Fibroblast of the aortic adventitia (primary cell): Measurements from ENCODE around the gene ATP1B3. TPM values are rescaled to one million over a fixed set of nuclear protein-coding genes. Genes with fewer than 3 reads are reported as not detected.
"Not testable (repeated sequence)": the region's sequence is repeated elsewhere in the genome, so short reads cannot be mapped to it uniquely, and the experiment has no call there.

Source experiments
- DNase-seq: peaks from one replicate; pipeline ENCODE4 v3.0.0-alpha.2; 2010; ENCODE audit warnings: low read depth
- H3K4me3 ChIP-seq: 2 replicates; pipeline ENCODE4 v1.5.1; 2011; ENCODE audit warnings: low read depth, mild to moderate bottlenecking, control low read depth, low read length, moderate library complexity
- CTCF ChIP-seq: IDR thresholded peaks from 2 replicates; pipeline ENCODE4 v1.5.1; 2011; ENCODE audit warnings: mild to moderate bottlenecking, low read length, control low read depth, inconsistent platforms; ENCODE audit not compliant: insufficient read depth
- small RNA-seq: library from RNA; depleted of rRNA; stranded (forward); fragments of <200 nt; gene quantifications from one replicate; pipeline ENCODE3, GENCODE V24; 2012
- total RNA-seq: library from RNA; depleted of rRNA; stranded (reverse); fragments of >200 nt; gene quantifications from 2 replicates; pipeline ENCODE4 v1.2.3, GENCODE V29; 2012; ENCODE audit warnings: low replicate concordance

The ATP1B3 gene
- total RNA-seq, 1 donor = 70.2 TPM

- H3K4me3 ChIP-seq = no peak overlapping the region
- TF ChIP-seq CTCF = no peak
- DNase-seq = peak; percentile 63
Measured at GRCh38 chr3:141960731-141961130, 84.3 kb downstream of the ATP1B3 start.

DNA sequence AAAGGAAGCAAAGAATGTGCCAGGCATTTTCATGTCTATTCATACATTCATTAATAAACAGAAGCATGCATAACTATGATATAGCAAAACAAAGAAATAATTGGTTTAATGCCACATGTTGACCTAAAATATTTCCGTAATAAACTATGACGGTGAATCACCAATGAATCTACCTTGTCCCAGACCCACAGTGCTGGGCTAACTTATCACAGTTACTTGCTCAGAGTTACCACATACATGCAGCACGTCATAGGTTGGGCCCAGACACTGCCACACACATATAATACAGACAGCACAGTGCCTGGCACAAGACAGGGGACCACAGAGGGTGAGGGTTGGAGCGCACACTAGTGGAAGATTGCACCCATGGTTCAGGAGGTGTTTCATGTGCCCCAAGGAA is 86.9 kb downstream of the ATP1B3 start:
- TF ChIP-seq CTCF = no peak
- no peak overlapping the region for H3K4me3 ChIP-seq
- no peak for DNase-seq

DNA sequence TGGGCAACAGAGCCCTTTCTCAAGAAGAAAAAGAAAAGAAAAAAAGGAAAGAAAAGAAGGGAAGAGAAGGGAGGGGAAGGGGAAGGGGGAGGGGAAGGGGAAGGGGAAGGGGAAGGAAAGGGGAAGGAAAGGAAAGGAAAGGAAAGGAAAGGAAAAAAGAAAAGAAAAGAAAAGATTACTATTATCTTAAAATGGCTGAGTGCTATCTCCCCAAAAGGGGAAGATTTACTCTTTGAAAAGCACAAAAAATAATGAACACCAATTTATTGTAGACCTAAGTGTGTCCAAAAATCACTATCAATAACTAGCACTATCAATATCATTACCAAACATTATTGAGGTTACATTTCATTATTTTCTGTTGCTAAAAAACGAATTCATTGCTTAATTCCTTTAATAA is 89.0 kb downstream of the ATP1B3 start:
- TF ChIP-seq CTCF = no peak
- DNase-seq = no peak
- no peak overlapping the region for H3K4me3 ChIP-seq

DNA sequence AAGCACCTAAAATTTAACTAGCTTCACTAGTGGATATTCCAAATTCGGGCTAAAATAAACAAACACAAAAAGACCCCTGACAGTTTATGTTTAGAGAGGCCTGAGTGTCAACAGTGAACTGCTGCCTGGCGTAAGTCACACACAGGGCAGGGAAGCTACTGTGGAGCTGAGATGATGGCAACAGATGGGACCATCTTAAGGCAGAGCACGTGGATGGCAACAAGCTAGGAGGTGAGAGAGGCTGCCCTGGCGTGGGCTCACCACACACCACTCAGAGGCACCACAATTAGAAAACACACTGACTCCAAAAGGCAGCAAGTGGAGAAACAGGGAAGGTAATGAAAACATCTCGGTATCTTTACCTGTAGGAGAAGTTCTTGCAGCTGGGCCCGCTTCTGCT is 93.3 kb downstream of the ATP1B3 start:
- DNase-seq = no peak
- no peak overlapping the region for H3K4me3 ChIP-seq
- TF ChIP-seq CTCF = no peak

- no peak for TF ChIP-seq CTCF
- no peak overlapping the region for H3K4me3 ChIP-seq
- no peak for DNase-seq
Measured at GRCh38 chr3:141971571-141971970, 95.1 kb downstream of the ATP1B3 start.

- no peak for DNase-seq
- no peak overlapping the region for H3K4me3 ChIP-seq
- no peak for TF ChIP-seq CTCF
Measured at GRCh38 chr3:141972399-141972798, 96.0 kb downstream of the ATP1B3 start.

DNA sequence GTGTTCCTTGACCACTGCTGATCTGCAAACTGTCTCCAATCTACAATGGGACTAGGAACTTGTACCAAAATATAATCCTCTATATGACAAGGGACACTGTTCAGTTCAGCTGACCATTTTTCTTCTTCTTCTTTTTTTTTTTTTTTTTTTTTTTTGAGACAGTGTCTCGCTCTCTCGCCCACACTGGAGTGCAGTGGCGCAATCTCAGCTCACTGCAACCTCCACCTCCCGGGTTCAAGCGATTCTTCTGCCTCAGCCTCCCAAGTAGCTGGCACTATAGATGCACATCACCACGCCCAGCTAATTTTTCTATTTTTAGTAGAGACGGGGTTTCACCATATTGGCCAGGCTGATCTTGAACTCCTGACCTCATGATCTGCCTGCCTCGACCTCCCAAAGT is 98.3 kb downstream of the ATP1B3 start:
- DNase-seq = not testable (repeated sequence)

More for the DNA sequence above, 98.3 kb downstream of the ATP1B3 start:
- H3K4me3 ChIP-seq = not testable (repeated sequence)

Small RNA genes lying within 50 kb of the gene (small RNA-seq; reads per million reads assigned to genes)
- gene HMGN2P25 (not detected), gene RNU6-509P (not detected)

Other genes with a start within 250 kb of the ATP1B3 start
- gene RNF7, start 138.3 kb upstream of the ATP1B3 start, total RNA-seq = 41.2 and 64.7 TPM in 2 replicates
- gene GRK7, start 113.2 kb upstream of the ATP1B3 start, total RNA-seq = not detected in 2 replicates